AG04450 (cell line): Measurements from ENCODE around the gene AMN. TPM values are rescaled to one million over a fixed set of nuclear protein-coding genes. Genes with fewer than 3 reads are reported as not detected.

Experiments used
- CTCF ChIA-PET: fragments of 300-600, 350-600 bp; formaldehyde crosslinking; extraction: SDS; loops from one replicate; lab custom pipeline; 2022; ENCODE audit warnings: antibody characterized with exemption, inconsistent platforms; lab: Charles Lee
- POLR2A ChIA-PET: fragments of 350-600 bp; formaldehyde crosslinking; extraction: SDS; loops from one replicate; lab custom pipeline; 2021; ENCODE audit warnings: antibody characterized with exemption, inconsistent platforms; lab: Yijun Ruan, JAX
- DNase-seq: peaks from one replicate; pipeline ENCODE4 v3.0.0-alpha.2; 2011; ENCODE audit warnings: low read depth, low spot score
- H3K27ac ChIP-seq: one replicate; pipeline ENCODE4 v1.5.1; 2012; ENCODE audit warnings: low read depth, low read length, control low read depth
- H3K27me3 ChIP-seq: one replicate; pipeline ENCODE4 v1.6.0; 2012; ENCODE audit warnings: low read length; ENCODE audit not compliant: control insufficient read depth, insufficient read depth
- H3K4me3 ChIP-seq: 2 replicates; pipeline ENCODE4 v1.5.1; 2011; ENCODE audit warnings: mild to moderate bottlenecking, low read depth, low read length, control low read depth
- H3K9me3 ChIP-seq: 2 replicates; pipeline ENCODE4 v1.5.1; 2012; ENCODE audit warnings: low read length; ENCODE audit not compliant: control insufficient read depth, insufficient read depth
- CTCF ChIP-seq: IDR thresholded peaks from 2 replicates; pipeline ENCODE4 v1.5.1; 2011; ENCODE audit warnings: low read depth, low read length, control low read depth, inconsistent platforms
- polyA plus RNA-seq: library from polyadenylated mRNA; depleted of rRNA; stranded (reverse); fragments of >200 nt; gene quantifications from 2 replicates; pipeline ENCODE4 v1.2.3, GENCODE V29; 2011

AMN gene
- polyA plus RNA-seq, 1 experiment = 0.06 TPM

- H3K4me3 ChIP-seq = no peak overlapping the region
- CTCF ChIA-PET = interaction anchor here (1.4 kb wide), 1 partner anchor 276 kb away, joined by 6 read pairs; no protein-coding TSS in a partner anchor
- POLR2A ChIA-PET = no interaction called here
- no peak overlapping the region for H3K27ac ChIP-seq
- no peaks in the 10 kb centered on the region for H3K27me3 ChIP-seq
- H3K9me3 ChIP-seq = no peaks in the 10 kb centered on the region; the same call in 1 of the 2 replicates
- TF ChIP-seq CTCF = no peak
- no peak for DNase-seq
Observed at GRCh38 chr14:102970496-102970895, 48.0 kb downstream of the AMN start.

GRCh38 chr14:102971314-102971713, 48.9 kb downstream of the AMN start:
- no peak overlapping the region for H3K4me3 ChIP-seq
- H3K27ac ChIP-seq = no peak overlapping the region
- H3K9me3 ChIP-seq = no peaks in the 10 kb centered on the region; the same call in 1 of the 2 replicates
- ChIA-PET CTCF (interaction anchor here (1.4 to 2.1 kb wide), 2 partner anchors 277 kb away, joined by 6 to 7 read pairs; no protein-coding TSS in a partner anchor), POLR2A (no interaction called here)
- H3K27me3 ChIP-seq = no peaks in the 10 kb centered on the region
- no peak for TF ChIP-seq CTCF
- no peak for DNase-seq

DNA sequence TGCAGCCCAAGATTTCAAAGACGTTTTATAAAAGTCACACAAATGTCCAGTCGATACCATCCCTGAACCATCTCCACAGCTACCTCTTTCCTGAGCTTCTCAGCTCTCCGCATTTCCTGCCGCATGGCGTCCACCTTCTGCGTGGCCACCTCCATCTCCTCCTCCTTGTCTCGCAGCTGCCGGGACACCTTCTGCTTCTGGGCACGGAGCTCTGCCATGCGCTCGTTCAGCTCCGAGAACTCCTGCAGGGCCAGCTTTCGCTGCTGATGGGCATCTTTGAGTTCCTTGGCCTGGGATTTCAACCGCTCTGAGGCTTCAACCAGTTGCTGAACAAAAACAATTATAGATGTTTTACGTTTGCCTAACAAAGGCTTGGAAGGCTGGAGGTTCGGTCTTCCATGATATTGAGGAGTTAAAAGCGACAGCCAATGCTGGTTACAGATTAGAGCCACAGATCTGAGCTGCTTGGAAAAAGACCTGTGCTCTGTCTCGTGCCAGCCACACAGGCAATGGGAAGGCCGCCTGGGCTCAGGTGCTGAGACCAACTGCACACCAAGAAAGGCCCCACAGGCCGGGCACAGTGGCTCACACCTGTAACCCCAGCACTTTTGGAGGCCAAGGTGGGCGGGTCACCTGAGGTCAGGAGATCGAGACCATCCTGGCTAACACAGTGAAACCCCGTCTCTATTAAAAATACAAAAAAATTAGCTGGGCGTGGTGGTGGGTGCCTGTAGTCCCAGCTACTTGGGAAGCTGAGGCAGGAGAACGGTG, 49.6 kb downstream of the AMN start:
- Histone ChIP-seq H3K4me3 (no peak overlapping the region), H3K9me3 (no peaks in the 10 kb centered on the region; the same call in 1 of the 2 replicates), H3K27me3 (no peaks in the 10 kb centered on the region), H3K27ac (no peak overlapping the region)
- TF ChIP-seq CTCF = no peak
- ChIA-PET CTCF (interaction anchor here (2.1 kb wide), 1 partner anchor 278 kb away, joined by 7 read pairs; no protein-coding TSS in a partner anchor), POLR2A (no interaction called here)
- no peak for DNase-seq

GRCh38 chr14:102973706-102974285, 51.3 kb downstream of the AMN start:
- no peak for TF ChIP-seq CTCF
- no peak overlapping the region for H3K4me3 ChIP-seq
- ChIA-PET CTCF (interaction anchor here (1.4 kb wide), 1 partner anchor 279 kb away, joined by 4 read pairs; no protein-coding TSS in a partner anchor), POLR2A (no interaction called here)
- no peaks in the 10 kb centered on the region for H3K9me3 ChIP-seq
- no peak for DNase-seq
- H3K27ac ChIP-seq = no peak overlapping the region
- no peaks in the 10 kb centered on the region for H3K27me3 ChIP-seq

- ChIA-PET POLR2A (no interaction called here), CTCF (interaction anchor here (0.6 to 1.1 kb wide), 3 partner anchors 99 to 452 kb away, joined by 3 to 8 read pairs (median 3); no protein-coding TSS in a partner anchor)
- H3K9me3 ChIP-seq = no peaks in the 10 kb centered on the region
- no peak for DNase-seq
- no peak for TF ChIP-seq CTCF
- H3K27ac ChIP-seq = no peak overlapping the region
- no peak overlapping the region for H3K4me3 ChIP-seq
- H3K27me3 ChIP-seq = no peaks in the 10 kb centered on the region
Observed at GRCh38 chr14:102975662-102976061, 53.2 kb downstream of the AMN start.
